GM19328 (cell line): ENCODE data around the gene CD68.

ENCODE experiments used
- ATAC-seq: cut with Tn5 transposase; IDR thresholded peaks from one replicate; pipeline ENCODE4 v1.9.1; 2021; ENCODE audit warnings: mild to moderate bottlenecking, moderate library complexity; ENCODE audit not compliant: unreplicated experiment

The CD68 gene

GRCh38 chr17:7558544-7559319 lies 20.7 kb upstream of the CD68 start, which contains the start of gene TNFSF13:
TSS of gene TNFSF13 (plus strand) at chr17:7558750. CDS start at chr17:7559040, 290 bp downstream.
- ATAC-seq: no peak

- ATAC-seq: no peak
Observed at GRCh38 chr17:7559320-7560171, 19.9 kb upstream of the CD68 start.

- no peak for ATAC-seq
Observed at GRCh38 chr17:7560172-7561027, 19.0 kb upstream of the CD68 start.

GRCh38 chr17:7561028-7561575 lies 18.3 kb upstream of the CD68 start:
- ATAC-seq: no peak

- ATAC-seq: peak; percentile 70
Observed at GRCh38 chr17:7561589-7562207, 17.7 kb upstream of the CD68 start, which contains the start of gene SENP3. TSS of gene SENP3 (plus strand) at chr17:7561919. CDS start at chr17:7563077, 1,158 bp downstream.

- ATAC-seq: no peak
Observed at GRCh38 chr17:7562208-7562605, 17.2 kb upstream of the CD68 start.

- ATAC-seq: no peak
Observed at GRCh38 chr17:7563115-7563869, 16.1 kb upstream of the CD68 start.

GRCh38 chr17:7569571-7569970 lies 9.9 kb upstream of the CD68 start:
- ATAC-seq: no peak

- no peak for ATAC-seq
Observed at GRCh38 chr17:7570351-7570750, 9.1 kb upstream of the CD68 start.

- no peak for ATAC-seq
Observed at GRCh38 chr17:7572338-7572587, 7.2 kb upstream of the CD68 start.

- peak; percentile 89 for ATAC-seq
Observed at GRCh38 chr17:7572588-7573323, 6.7 kb upstream of the CD68 start.

GRCh38 chr17:7573324-7574080 lies 5.9 kb upstream of the CD68 start:
- no peak for ATAC-seq

- no peak for ATAC-seq
Observed at GRCh38 chr17:7574176-7574953, 5.1 kb upstream of the CD68 start.

GRCh38 chr17:7575481-7575883 lies 4.0 kb upstream of the CD68 start:
- no peak for ATAC-seq

GRCh38 chr17:7575959-7576358 lies 3.5 kb upstream of the CD68 start:
- ATAC-seq: no peak

GRCh38 chr17:7576432-7576937 lies 3.0 kb upstream of the CD68 start:
- no peak for ATAC-seq
